DOHH2 (cell line): Measurements from ENCODE around the gene ARNT2.

Source experiments
- H3F3A ChIP-seq: fragments of 200-600 bp; sonication (generic), shearing (Covaris generic); 2 replicates; pipeline ENCODE4 v1.6.0; 2016; ENCODE audit warnings: antibody characterized with exemption, mild to moderate bottlenecking; ENCODE audit not compliant: control insufficient read depth, insufficient read depth
- H3K27ac ChIP-seq: fragments of 200-600 bp; sonication (generic); 2 replicates; pipeline ENCODE4 v1.5.1; 2014; ENCODE audit warnings: low read depth, mild to moderate bottlenecking, low read length, moderate library complexity
- H3K27me3 ChIP-seq: fragments of 200-600 bp; sonication (generic); 2 replicates; pipeline ENCODE4 v1.6.1; 2014; ENCODE audit warnings: mild to moderate bottlenecking, low read length, mixed read lengths; ENCODE audit not compliant: control insufficient read depth
- H3K36me3 ChIP-seq: fragments of 200-600 bp; sonication (generic); 2 replicates; pipeline ENCODE4 v1.6.1; 2014; ENCODE audit warnings: mild to moderate bottlenecking, low read length, moderate library complexity, mixed read lengths; ENCODE audit not compliant: control insufficient read depth
- H3K4me1 ChIP-seq: fragments of 200-600 bp; sonication (generic); 2 replicates; pipeline ENCODE4 v1.6.1; 2014; ENCODE audit warnings: mild to moderate bottlenecking, low read length, mixed read lengths; ENCODE audit not compliant: control insufficient read depth
- H3K4me2 ChIP-seq: fragments of 200-600 bp; sonication (generic); 2 replicates; pipeline ENCODE4 v1.6.0; 2014; ENCODE audit warnings: mild to moderate bottlenecking, low read length, moderate library complexity
- H3K4me3 ChIP-seq: fragments of 200-600 bp; sonication (generic); 2 replicates; pipeline ENCODE4 v1.5.1; 2014; ENCODE audit warnings: mild to moderate bottlenecking, low read length, mixed read lengths
- H3K79me2 ChIP-seq: fragments of 200-600 bp; sonication (generic); 2 replicates; pipeline ENCODE4 v1.6.1; 2014; ENCODE audit warnings: mild to moderate bottlenecking, low read length, mixed read lengths; ENCODE audit not compliant: control insufficient read depth
- H3K9me2 ChIP-seq: fragments of 200-600 bp; sonication (generic); replicated peaks from 2 replicates; pipeline ENCODE4 v1.6.1; 2014; ENCODE audit warnings: mild to moderate bottlenecking, low read length, mixed read lengths; ENCODE audit not compliant: control insufficient read depth
- H3K9me3 ChIP-seq: fragments of 200-600 bp; sonication (generic); 2 replicates; pipeline ENCODE4 v1.6.1; 2014; ENCODE audit warnings: antibody characterized with exemption, low read length, mixed read lengths; ENCODE audit not compliant: control insufficient read depth, insufficient read depth
- H4K20me1 ChIP-seq: fragments of 200-600 bp; sonication (generic); 2 replicates; pipeline ENCODE4 v1.6.0; 2014; ENCODE audit warnings: low read depth, mild to moderate bottlenecking, antibody characterized with exemption, low read length, moderate library complexity; ENCODE audit not compliant: control insufficient read depth, insufficient read depth
- CTCF ChIP-seq: fragments of 200-600 bp; sonication (generic); IDR thresholded peaks from one replicate; pipeline ENCODE4 v1.5.1; 2014; ENCODE audit warnings: antibody characterized with exemption, mild to moderate bottlenecking, low read depth, low read length; ENCODE audit not compliant: poor library complexity, severe bottlenecking
- EZH2phosphoT487 ChIP-seq: fragments of 200-600 bp; sonication (generic); IDR thresholded peaks from 2 replicates; pipeline ENCODE4 v1.6.1; 2017; ENCODE audit warnings: borderline replicate concordance, mild to moderate bottlenecking, antibody characterized with exemption, low read length, moderate library complexity, mixed read lengths

The ARNT2 gene

GRCh38 chr15:80533790-80534333 is 129.7 kb downstream of the ARNT2 start:
- Histone ChIP-seq H3F3A (no peaks in the 10 kb centered on the region), H3K9me3 (peaks cover 3% of the 10 kb centered on the region; the same call in 1 of the 2 replicates), H3K79me2 (no peaks in the 10 kb centered on the region), H3K36me3 (no peaks in the 10 kb centered on the region), H3K9me2 (no peaks in the 10 kb centered on the region), H3K27ac (no peak overlapping the region), H3K4me2 (no peak overlapping the region), H3K27me3 (0 out of 2 replicates have a peak, but pooled peaks cover 4% of the 10 kb centered on the region), H3K4me3 (no peak overlapping the region), H3K4me1 (no peaks in the 10 kb centered on the region), H4K20me1 (no peaks in the 10 kb centered on the region)
- no peak for TF ChIP-seq CTCF
- TF ChIP-seq EZH2phosphoT487, result no peak

GRCh38 chr15:80536231-80536630 is 132.0 kb downstream of the ARNT2 start:
- no peak overlapping the region for H3K4me3 ChIP-seq
- H3K27ac ChIP-seq, result no peak overlapping the region
- TF ChIP-seq CTCF (no peak), EZH2phosphoT487 (no peak)
- H3K4me1 ChIP-seq, result no peaks in the 10 kb centered on the region
- H4K20me1 ChIP-seq, result no peaks in the 10 kb centered on the region
- no peak overlapping the region for H3K4me2 ChIP-seq
- H3K79me2 ChIP-seq, result no peaks in the 10 kb centered on the region
- peaks cover 3% of the 10 kb centered on the region; the same call in 1 of the 2 replicates for H3K9me3 ChIP-seq
- no peaks in the 10 kb centered on the region for H3K27me3 ChIP-seq
- no peaks in the 10 kb centered on the region for H3K9me2 ChIP-seq
- H3F3A ChIP-seq, result no peaks in the 10 kb centered on the region
- H3K36me3 ChIP-seq, result no peaks in the 10 kb centered on the region

GRCh38 chr15:80536716-80537115 is 132.5 kb downstream of the ARNT2 start:
- Histone ChIP-seq H3F3A (no peaks in the 10 kb centered on the region), H3K9me2 (no peaks in the 10 kb centered on the region)
- TF ChIP-seq EZH2phosphoT487, result no peak
- no peak for TF ChIP-seq CTCF

More at GRCh38 chr15:80536716-80537115, 132.5 kb downstream of the ARNT2 start:
- no peaks in the 10 kb centered on the region for H3K79me2 ChIP-seq
- H3K27me3 ChIP-seq, result no peaks in the 10 kb centered on the region
- no peaks in the 10 kb centered on the region for H4K20me1 ChIP-seq
- no peak overlapping the region for H3K27ac ChIP-seq
- no peak overlapping the region for H3K4me3 ChIP-seq
- no peaks in the 10 kb centered on the region for H3K36me3 ChIP-seq
- no peak overlapping the region for H3K4me2 ChIP-seq
- peaks cover 3% of the 10 kb centered on the region; the same call in 1 of the 2 replicates for H3K9me3 ChIP-seq
- H3K4me1 ChIP-seq, result no peaks in the 10 kb centered on the region
